K562 (cell line): Measurements from ENCODE around the gene ZFYVE19. TPM values are rescaled to one million over a fixed set of nuclear protein-coding genes. Genes with fewer than 3 reads are reported as not detected.

Source experiments
- DLX4 ChIP-seq: fragments of 250-450 bp; sonication (Bioruptor Pico); IDR thresholded peaks from 2 replicates; pipeline ENCODE4 v1.6.1; 2021; ENCODE audit warnings: mild to moderate bottlenecking
- DNMT1 ChIP-seq: fragments of 450-650 bp; IDR thresholded peaks from 2 replicates; pipeline ENCODE4 v1.6.1; 2016; ENCODE audit warnings: antibody characterized with exemption, mild to moderate bottlenecking
- ELK3 ChIP-seq: fragments of 450-650 bp; formaldehyde crosslinking; IDR thresholded peaks from 2 replicates; pipeline ENCODE4 v1.4.0; 2020; ENCODE audit warnings: mild to moderate bottlenecking
- GATAD2A ChIP-seq: fragments of 450-650 bp; IDR thresholded peaks from 2 replicates; pipeline ENCODE4 v1.6.1; 2017
- LARP7 ChIP-seq: fragments of 450-650 bp; IDR thresholded peaks from 2 replicates; pipeline ENCODE4 v1.6.1; 2016
- MEIS2 ChIP-seq: fragments of 450-650 bp; IDR thresholded peaks from 2 replicates; pipeline ENCODE4 v1.6.1; 2014; ENCODE audit warnings: mild to moderate bottlenecking; ENCODE audit not compliant: partially characterized antibody
- MLX ChIP-seq, 2 experiments: fragments of 450-650 bp in 1 of 2; sonication (generic) in 1 of 2; formaldehyde crosslinking; conservative IDR thresholded peaks; 2 replicates each; pipeline versions ENCODE4 v1.4.0 to v1.8.1; 2020 to 2022; ENCODE audit warnings: mild to moderate bottlenecking in 1 of 2, missing genetic modification reagents in 1 of 2
- PCBP1 ChIP-seq: fragments of 200-400 bp; formaldehyde crosslinking; IDR thresholded peaks from 2 replicates; pipeline ENCODE4 v1.6.1; 2018; ENCODE audit warnings: mild to moderate bottlenecking, low read depth, low read length; ENCODE audit not compliant: poor library complexity, severe bottlenecking
- POU5F1 ChIP-seq: fragments of 150-350 bp; IDR thresholded peaks from 2 replicates; pipeline ENCODE4 v1.6.1; 2014; ENCODE audit warnings: borderline replicate concordance, low read length, low read depth, mild to moderate bottlenecking; ENCODE audit not compliant: partially characterized antibody
- RBM17 ChIP-seq: fragments of 200-400 bp; formaldehyde crosslinking; IDR thresholded peaks from 2 replicates; pipeline ENCODE4 v1.6.1; 2017; ENCODE audit warnings: low read depth, mild to moderate bottlenecking, low read length, borderline replicate concordance
- SPI1 ChIP-seq: IDR thresholded peaks from 2 replicates; pipeline ENCODE4 v1.6.1; 2011; ENCODE audit warnings: low read depth, low read length, control low read depth, borderline replicate concordance
- SUPT5H ChIP-seq: fragments of 450-650 bp; IDR thresholded peaks from 2 replicates; pipeline ENCODE4 v1.6.1; 2016
- TEAD1 ChIP-seq, 2 experiments: fragments of 450-650 bp in 1 of 2; sonication (generic) in 1 of 2; formaldehyde crosslinking; IDR thresholded peaks; 2 replicates each; pipeline versions ENCODE4 v1.4.0 to v1.8.0; 2020 to 2022; ENCODE audit warnings: mild to moderate bottlenecking in 2 of 2, missing genetic modification reagents in 1 of 2
- TFE3 ChIP-seq: fragments of 450-650 bp; formaldehyde crosslinking; IDR thresholded peaks from 2 replicates; pipeline ENCODE4 v1.4.0; 2020; ENCODE audit warnings: mild to moderate bottlenecking, mixed read lengths
- ZNF57 ChIP-seq: fragments of 450-650 bp; formaldehyde crosslinking; IDR thresholded peaks from 2 replicates; pipeline ENCODE4 v1.4.0; 2020; ENCODE audit warnings: mild to moderate bottlenecking, moderate library complexity
- polyA plus RNA-seq, 8 experiments: library from polyadenylated mRNA; depleted of rRNA in 4 of 8; stranded (reverse) in 5 of 8; unstranded in 3 of 8; fragments of >200 nt; fragmentation: Nextera tagmentation in 2 of 8; fragmentation: Illumina TruSeq in 1 of 8; extraction: Ambion mirVana in 2 of 8; extraction: Trizol in 1 of 8; gene quantifications; 2 replicates each; pipeline versions ENCODE4 v1.2.1 to v1.2.3, GENCODE V29; 2011 to 2014; ENCODE audit warnings: inconsistent platforms in 1 of 8, missing spikeins in 1 of 8
- total RNA-seq, 7 experiments: library from RNA; depleted of rRNA in 6 of 7; stranded (reverse); fragments of >200 nt in 6 of 7; fragmentation: Illumina TruSeq in 2 of 7; extraction: Trizol in 2 of 7; gene quantifications; 2 replicates each; pipeline versions ENCODE4 v1.2.1 to v1.2.3, GENCODE V29; 2011 to 2021; ENCODE audit warnings: low replicate concordance in 1 of 7
- TF ChIP-seq, protein P1 (sequence below): fragments of 250-450 bp; sonication (Bioruptor Pico); IDR thresholded peaks from 2 replicates; pipeline ENCODE4 v1.8.0; 2021; ENCODE audit warnings: borderline replicate concordance, mild to moderate bottlenecking, moderate library complexity; ENCODE audit not compliant: poor library complexity, severe bottlenecking
- TF ChIP-seq, protein P2 (sequence below), 2 experiments: fragments of 250-450 bp in 1 of 2; fragments of 450-650 bp in 1 of 2; sonication (Bioruptor Pico) in 1 of 2; IDR thresholded peaks; 2 replicates each; pipeline versions ENCODE4 v1.6.1 to v1.8.0; 2016 to 2021; ENCODE audit warnings: mild to moderate bottlenecking in 2 of 2, moderate library complexity in 2 of 2, missing compliant biosample characterization in 1 of 2, missing genetic modification characterization in 1 of 2

The ZFYVE19 gene
- total and polyA plus RNA-seq, 9 of the 15 experiments (the other 6 are each of a cell fraction or from before 2014, with no cell fraction given): 1.5 to 36.8 (median 19.9) TPM

DNA sequence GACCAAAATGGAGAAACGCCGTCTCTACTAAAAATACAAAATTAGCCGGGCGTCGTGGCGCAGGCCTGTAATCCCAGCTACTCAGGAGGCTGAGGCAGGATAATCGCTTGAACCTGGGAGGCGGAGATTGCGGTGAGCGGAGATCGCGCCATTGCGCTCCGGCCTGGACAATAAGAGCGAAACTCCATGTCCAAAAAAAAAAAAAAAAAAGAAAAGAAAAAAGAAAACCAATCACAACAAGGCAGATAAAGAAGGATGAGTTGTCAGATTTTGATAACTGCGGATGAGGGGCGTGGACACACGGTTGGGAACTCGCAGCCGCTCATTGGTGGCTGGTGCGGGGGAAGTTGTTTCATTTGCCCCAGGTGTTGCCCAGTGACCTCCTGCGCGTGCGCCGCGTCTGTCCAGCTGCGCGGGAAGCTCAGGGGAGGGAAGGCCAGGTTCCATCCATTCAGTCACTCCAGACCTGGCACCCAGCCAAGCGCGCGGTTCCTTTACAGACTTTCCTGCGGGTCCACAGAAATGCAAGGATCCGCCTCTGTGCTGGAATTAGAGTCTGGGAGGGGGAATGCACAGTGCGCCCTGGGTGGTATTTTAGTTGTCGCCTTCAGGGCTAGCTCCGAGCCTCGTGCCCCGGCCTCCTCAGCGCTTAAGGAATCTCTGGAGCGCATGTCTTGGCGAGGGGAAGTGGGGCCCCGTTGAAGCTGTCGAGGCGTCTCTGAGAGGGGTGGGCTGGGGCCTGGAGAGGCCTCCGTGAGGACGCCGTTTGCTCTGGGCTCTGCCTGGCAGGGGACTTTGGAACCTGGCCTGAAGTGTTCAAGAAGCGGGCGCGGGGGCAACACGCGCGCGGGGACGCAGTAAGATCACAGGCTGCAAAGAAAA, 43.7 kb upstream of the ZFYVE19 start (continued):
- TF ChIP-seq ELK3 (CRISPR knock-in tag) (no peak), MEIS2 (peak; percentile 87), LARP7 (no peak), MLX (CRISPR knock-in tag; conservative IDR thresholded peaks at IDR 0.05) (no peak; a peak in 1 of 4 replicates), SUPT5H (no peak), ZNF57 (CRISPR knock-in tag) (no peak), TEAD1 (CRISPR knock-in tag; IDR thresholded peaks at IDR 0.05) (peak in 1 of 2 experiments; percentile 79; a peak in 1 of 4 replicates), DLX4 (CRISPR knock-in tag) (no peak), POU5F1 (no peak), RBM17 (no peak), DNMT1 (no peak), SPI1 (peak; percentile 60; the same call in 1 of the 2 replicates), GATAD2A (peak; percentile 9; the same call in 1 of the 2 replicates), PCBP1 (peak; percentile 19), TFE3 (no peak)
- TF ChIP-seq, protein P1, sequence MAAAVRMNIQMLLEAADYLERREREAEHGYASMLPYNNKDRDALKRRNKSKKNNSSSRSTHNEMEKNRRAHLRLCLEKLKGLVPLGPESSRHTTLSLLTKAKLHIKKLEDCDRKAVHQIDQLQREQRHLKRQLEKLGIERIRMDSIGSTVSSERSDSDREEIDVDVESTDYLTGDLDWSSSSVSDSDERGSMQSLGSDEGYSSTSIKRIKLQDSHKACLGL (CRISPR knock-in tag): no peak
- TF ChIP-seq, protein P2, sequence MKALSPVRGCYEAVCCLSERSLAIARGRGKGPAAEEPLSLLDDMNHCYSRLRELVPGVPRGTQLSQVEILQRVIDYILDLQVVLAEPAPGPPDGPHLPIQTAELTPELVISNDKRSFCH (CRISPR knock-in tag; IDR thresholded peaks at IDR 0.05): peak; percentile 42; the same call in 1 of the 2 replicates
- TF ChIP-seq, protein P2 (tag; IDR thresholded peaks at IDR 0.05): no peak
